CD4-positive, alpha-beta T cell treated with Interleukin-12 subunit alpha and Interleukin-12 subunit beta, for 1 hour (primary cell): ENCODE results near the gene RAX2.
A peak's percentile ranks its signal among the peaks of the same experiment; 100 is the strongest.

Experiments
- DNase-seq: peaks from one replicate; pipeline ENCODE4 v3.0.0-alpha.2; 2020

The RAX2 gene

GRCh38 chr19:3722443-3723109 lies 49.5 kb downstream of the RAX2 start:
- no peak for DNase-seq

GRCh38 chr19:3721887-3722442 lies 50.1 kb downstream of the RAX2 start:
- DNase-seq = no peak

- peak; percentile 91 for DNase-seq
Measured at GRCh38 chr19:3721131-3721886, 50.7 kb downstream of the RAX2 start.

GRCh38 chr19:3720349-3720917 lies 51.6 kb downstream of the RAX2 start:
- DNase-seq = no peak

GRCh38 chr19:3719868-3720267 lies 52.2 kb downstream of the RAX2 start:
- DNase-seq = no peak
